Measurements from ENCODE around the gene DCAF15.
A peak's percentile ranks its signal among the peaks of the same experiment; 100 is the strongest.

Gene DCAF15

DNA sequence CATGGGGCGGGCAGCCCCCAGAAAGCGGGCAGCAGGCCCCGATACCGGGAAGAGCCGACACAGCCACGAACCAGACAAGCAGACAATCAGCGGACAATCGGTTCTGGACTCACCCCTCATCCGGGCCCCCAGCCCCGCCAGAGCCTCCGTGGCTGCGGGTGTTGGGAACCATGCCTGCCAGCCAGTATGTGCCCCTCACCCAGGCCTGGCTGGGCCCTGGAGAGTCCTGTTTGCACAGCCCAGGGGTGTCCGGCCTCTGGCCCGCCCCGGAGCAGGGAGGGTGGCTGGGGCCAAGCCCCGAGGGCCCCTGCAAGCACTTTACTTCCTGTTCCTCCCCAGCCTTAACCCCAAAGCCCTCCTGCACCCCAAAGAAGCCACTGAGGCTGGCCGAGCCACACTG lies 21.9 kb upstream of the DCAF15 start:
- Histone ChIP-seq H3K9me3 (ENCODE audit: control insufficient read depth, low read length) (no peaks in the 10 kb centered on the region), H3K9ac (ENCODE audit: low read length) (no peak overlapping the region), H3K4me1 (ENCODE audit: control insufficient read depth, insufficient read depth, low read depth, low read length) (no peaks in the 10 kb centered on the region), H2AFZ (ENCODE audit: low read depth, low read length) (no peak overlapping the region), H3K36me3 (ENCODE audit: control insufficient read depth in 1 of 2, insufficient read depth in 2 of 2, low read depth in 1 of 2, low read length in 2 of 2) (peaks cover 32 to 50% of the 10 kb centered on the region in 2 experiments), H2BK120ac (ENCODE audit: low read depth, low read length) (no peak overlapping the region), H2BK15ac (ENCODE audit: low read depth, poor library complexity, severe bottlenecking) (no peak overlapping the region), H4K91ac (ENCODE audit: low read length) (no peak overlapping the region), H2BK5ac (ENCODE audit: low read depth, low read length, poor library complexity, severe bottlenecking) (no peak overlapping the region), H3K27me3 (ENCODE audit: control insufficient read depth in 1 of 2, insufficient read depth in 1 of 2, low read length in 2 of 2) (peaks cover 0 to 17% of the 10 kb centered on the region in 2 experiments), H3K4ac (ENCODE audit: low read depth in 1 of 2, low read length in 2 of 2) (no peak overlapping the region), H3K4me3 (ENCODE audit: insufficient read depth in 1 of 2, low read depth in 1 of 2, low read length in 2 of 2) (no peak overlapping the region), H3K14ac (ENCODE audit: low read length in 2 of 2) (no peak overlapping the region), H3K4me2 (ENCODE audit: low read length, poor library complexity, severe bottlenecking) (no peak overlapping the region), H2AK5ac (ENCODE audit: low read length, severe bottlenecking) (no peak overlapping the region), H3K27ac (ENCODE audit: low read length, poor library complexity, severe bottlenecking) (no peak overlapping the region), H3K18ac (ENCODE audit: low read depth in 1 of 2, low read length in 2 of 2) (no peak overlapping the region), H2BK12ac (ENCODE audit: low read length in 2 of 2) (no peak overlapping the region), H3K23ac (ENCODE audit: low read length in 2 of 2) (no peak overlapping the region), H3K79me1 (replicated peaks; ENCODE audit: low read length, poor library complexity, severe bottlenecking) (no peaks in the 10 kb centered on the region), H4K8ac (ENCODE audit: low read length) (no peak overlapping the region)
- 98% methylated on average over 17 of the region's 17 CpGs for WGBS
- no peak for DNase-seq

DNA sequence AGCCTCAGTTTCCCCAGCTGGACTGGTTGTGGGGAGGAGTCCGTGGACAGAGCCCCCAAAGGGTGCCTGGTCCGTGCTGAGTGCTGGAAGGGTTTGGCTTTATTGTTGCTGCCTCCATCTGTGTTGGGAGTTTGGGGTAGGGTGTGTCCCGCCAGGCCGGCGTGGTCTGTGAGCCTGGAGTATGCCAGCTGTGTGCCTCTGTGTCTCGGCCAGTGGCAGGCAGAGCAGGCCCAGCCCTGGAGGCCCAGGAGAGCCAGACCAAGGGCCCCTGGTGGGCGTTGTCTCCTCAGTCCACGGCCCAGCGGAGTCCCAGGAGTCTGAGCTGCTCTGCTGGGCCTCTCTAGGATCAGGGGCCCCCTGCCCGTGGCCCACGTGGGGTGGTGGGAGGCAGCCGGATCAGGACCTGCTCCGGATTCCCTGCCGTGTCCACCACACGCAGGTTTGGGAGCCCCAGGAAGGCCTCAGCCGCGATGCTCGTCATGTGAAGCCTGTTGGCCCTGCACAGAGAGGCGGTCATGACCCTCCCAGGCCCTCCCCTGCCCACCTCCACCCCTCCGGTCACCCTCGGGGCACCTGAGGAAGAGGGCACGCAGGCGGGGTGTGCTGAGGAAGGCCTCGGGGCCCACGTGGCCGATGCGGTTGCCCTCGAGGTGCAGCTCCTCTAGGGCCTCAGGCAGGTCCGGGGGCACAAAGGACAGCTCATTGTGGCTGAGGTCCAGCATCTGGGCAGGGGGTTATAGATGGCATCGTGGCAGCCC lies 20.7 kb upstream of the DCAF15 start:
- H3K18ac ChIP-seq (ENCODE audit: low read depth in 1 of 2, low read length in 2 of 2) = no peak overlapping the region
- no peak overlapping the region for H3K4me2 ChIP-seq (ENCODE audit: low read length, poor library complexity, severe bottlenecking)
- H3K79me1 ChIP-seq (replicated peaks; ENCODE audit: low read length, poor library complexity, severe bottlenecking) = no peaks in the 10 kb centered on the region
- no peak overlapping the region for H4K91ac ChIP-seq (ENCODE audit: low read length)
- no peak overlapping the region for H3K4ac ChIP-seq (ENCODE audit: low read depth in 1 of 2, low read length in 2 of 2)
- DNase-seq = no peak
- no peak overlapping the region for H2BK15ac ChIP-seq (ENCODE audit: low read depth, poor library complexity, severe bottlenecking)
- H4K8ac ChIP-seq (ENCODE audit: low read length) = no peak overlapping the region
- no peak overlapping the region for H2BK120ac ChIP-seq (ENCODE audit: low read depth, low read length)
- no peak overlapping the region for H3K27ac ChIP-seq (ENCODE audit: low read length, poor library complexity, severe bottlenecking)
- no peak overlapping the region for H3K23ac ChIP-seq (ENCODE audit: low read length in 2 of 2)
- H2BK5ac ChIP-seq (ENCODE audit: low read depth, low read length, poor library complexity, severe bottlenecking) = no peak overlapping the region
- no peaks in the 10 kb centered on the region for H3K9me3 ChIP-seq (ENCODE audit: control insufficient read depth, low read length)
- H3K4me1 ChIP-seq (ENCODE audit: control insufficient read depth, insufficient read depth, low read depth, low read length) = peaks cover 3% of the 10 kb centered on the region
- H3K9ac ChIP-seq (ENCODE audit: low read length) = no peak overlapping the region
- no peak overlapping the region for H2BK12ac ChIP-seq (ENCODE audit: low read length in 2 of 2)
- peaks cover 25 to 46% of the 10 kb centered on the region in 2 experiments for H3K36me3 ChIP-seq (ENCODE audit: control insufficient read depth in 1 of 2, insufficient read depth in 2 of 2, low read depth in 1 of 2, low read length in 2 of 2)
- H3K27me3 ChIP-seq (ENCODE audit: control insufficient read depth in 1 of 2, insufficient read depth in 1 of 2, low read length in 2 of 2) = peaks cover 0 to 24% of the 10 kb centered on the region in 2 experiments
- 93% methylated on average over 29 of the region's 30 CpGs for WGBS
- no peak overlapping the region for H3K4me3 ChIP-seq (ENCODE audit: insufficient read depth in 1 of 2, low read depth in 1 of 2, low read length in 2 of 2)
- no peak overlapping the region for H3K14ac ChIP-seq (ENCODE audit: low read length in 2 of 2)
- H2AFZ ChIP-seq (ENCODE audit: low read depth, low read length) = no peak overlapping the region
- H2AK5ac ChIP-seq (ENCODE audit: low read length, severe bottlenecking) = no peak overlapping the region

GRCh38 chr19:13932149-13932637 lies 20.1 kb upstream of the DCAF15 start:
- no peak overlapping the region for H3K14ac ChIP-seq (ENCODE audit: low read length in 2 of 2)
- H3K79me1 ChIP-seq (replicated peaks; ENCODE audit: low read length, poor library complexity, severe bottlenecking) = no peaks in the 10 kb centered on the region
- H2BK15ac ChIP-seq (ENCODE audit: low read depth, poor library complexity, severe bottlenecking) = no peak overlapping the region
- no peak overlapping the region for H3K18ac ChIP-seq (ENCODE audit: low read depth in 1 of 2, low read length in 2 of 2)
- no peak overlapping the region for H2BK5ac ChIP-seq (ENCODE audit: low read depth, low read length, poor library complexity, severe bottlenecking)
- no peak overlapping the region for H4K8ac ChIP-seq (ENCODE audit: low read length)
- no peak overlapping the region for H3K4me2 ChIP-seq (ENCODE audit: low read length, poor library complexity, severe bottlenecking)
- no peak for DNase-seq
- H2AFZ ChIP-seq (ENCODE audit: low read depth, low read length) = no peak overlapping the region
- H3K36me3 ChIP-seq (ENCODE audit: control insufficient read depth in 1 of 2, insufficient read depth in 2 of 2, low read depth in 1 of 2, low read length in 2 of 2) = peaks cover 19 to 40% of the 10 kb centered on the region in 2 experiments
- H3K9me3 ChIP-seq (ENCODE audit: control insufficient read depth, low read length) = no peaks in the 10 kb centered on the region
- no peak overlapping the region for H4K91ac ChIP-seq (ENCODE audit: low read length)
- H3K9ac ChIP-seq (ENCODE audit: low read length) = no peak overlapping the region
- H3K4ac ChIP-seq (ENCODE audit: low read depth in 1 of 2, low read length in 2 of 2) = no peak overlapping the region
- H2AK5ac ChIP-seq (ENCODE audit: low read length, severe bottlenecking) = no peak overlapping the region
- H3K27me3 ChIP-seq (ENCODE audit: control insufficient read depth in 1 of 2, insufficient read depth in 1 of 2, low read length in 2 of 2) = peaks cover 0 to 24% of the 10 kb centered on the region in 2 experiments
- H3K23ac ChIP-seq (ENCODE audit: low read length in 2 of 2) = no peak overlapping the region
- 94% methylated on average over 6 of the region's 6 CpGs for WGBS
- H2BK120ac ChIP-seq (ENCODE audit: low read depth, low read length) = no peak overlapping the region
- H3K4me3 ChIP-seq (ENCODE audit: insufficient read depth in 1 of 2, low read depth in 1 of 2, low read length in 2 of 2) = no peak overlapping the region
- H3K4me1 ChIP-seq (ENCODE audit: control insufficient read depth, insufficient read depth, low read depth, low read length) = peaks cover 3% of the 10 kb centered on the region
- H3K27ac ChIP-seq (ENCODE audit: low read length, poor library complexity, severe bottlenecking) = no peak overlapping the region
- no peak overlapping the region for H2BK12ac ChIP-seq (ENCODE audit: low read length in 2 of 2)

- Histone ChIP-seq H2BK12ac (ENCODE audit: low read length in 2 of 2) (no peak overlapping the region), H3K14ac (ENCODE audit: low read length in 2 of 2) (no peak overlapping the region), H3K27ac (ENCODE audit: low read length, poor library complexity, severe bottlenecking) (no peak overlapping the region), H3K36me3 (ENCODE audit: control insufficient read depth in 1 of 2, insufficient read depth in 2 of 2, low read depth in 1 of 2, low read length in 2 of 2) (peaks cover 14 to 35% of the 10 kb centered on the region in 2 experiments), H2AFZ (ENCODE audit: low read depth, low read length) (no peak overlapping the region), H4K8ac (ENCODE audit: low read length) (no peak overlapping the region), H3K4me3 (ENCODE audit: insufficient read depth in 1 of 2, low read depth in 1 of 2, low read length in 2 of 2) (no peak overlapping the region), H3K9me3 (ENCODE audit: control insufficient read depth, low read length) (no peaks in the 10 kb centered on the region), H3K4me2 (ENCODE audit: low read length, poor library complexity, severe bottlenecking) (no peak overlapping the region), H3K4ac (ENCODE audit: low read depth in 1 of 2, low read length in 2 of 2) (no peak overlapping the region), H3K9ac (ENCODE audit: low read length) (no peak overlapping the region), H2BK5ac (ENCODE audit: low read depth, low read length, poor library complexity, severe bottlenecking) (no peak overlapping the region), H2BK120ac (ENCODE audit: low read depth, low read length) (no peak overlapping the region), H2AK5ac (ENCODE audit: low read length, severe bottlenecking) (no peak overlapping the region), H3K23ac (ENCODE audit: low read length in 2 of 2) (no peak overlapping the region), H3K18ac (ENCODE audit: low read depth in 1 of 2, low read length in 2 of 2) (no peak overlapping the region), H3K27me3 (ENCODE audit: control insufficient read depth in 1 of 2, insufficient read depth in 1 of 2, low read length in 2 of 2) (peaks cover 4 to 31% of the 10 kb centered on the region in 2 experiments), H4K91ac (ENCODE audit: low read length) (peak overlapping the region; percentile 29), H2BK15ac (ENCODE audit: low read depth, poor library complexity, severe bottlenecking) (no peak overlapping the region), H3K4me1 (ENCODE audit: control insufficient read depth, insufficient read depth, low read depth, low read length) (peaks cover 9% of the 10 kb centered on the region), H3K79me1 (replicated peaks; ENCODE audit: low read length, poor library complexity, severe bottlenecking) (no peaks in the 10 kb centered on the region)
- DNase-seq = no peak
- WGBS = 95% methylated on average over 42 of the region's 42 CpGs
Measured at GRCh38 chr19:13932911-13933393, 19.4 kb upstream of the DCAF15 start.

Data from mesenchymal stem cell (in vitro differentiated cells and primary cell).